ENCODE results near the gene IL11. TPM values are rescaled to one million over a fixed set of nuclear protein-coding genes. Genes with fewer than 3 reads are reported as not detected.

The IL11 gene
- total and polyA plus RNA-seq, 2 of the 13 experiments (the other 11 are each of a cell fraction or from before 2014, with no cell fraction given) = 2.5 to 2.9 TPM

GRCh38 chr19:55407800-55408532 is 37.7 kb upstream of the IL11 start (continued):
- TF ChIP-seq ZBTB40 (IDR thresholded peaks at IDR 0.05) (no peak), ZBTB40 (CRISPR knock-in tag; IDR thresholded peaks at IDR 0.05) (peak; percentile 18; the same call in 1 of the 2 replicates), ZNF446 (CRISPR knock-in tag; IDR thresholded peaks at IDR 0.05) (no peak), NFKB2 (CRISPR knock-in tag; IDR thresholded peaks at IDR 0.05; ENCODE audit: borderline replicate concordance) (peak; percentile 36; the same call in 1 of the 2 replicates), ZFAT (CRISPR knock-in tag; conservative IDR thresholded peaks at IDR 0.05) (no peak), MBNL3 (CRISPR knock-in tag; conservative IDR thresholded peaks at IDR 0.05) (no peak), ATF7 (IDR thresholded peaks at IDR 0.05) (peak; percentile 64), ATF7 (CRISPR knock-in tag; IDR thresholded peaks at IDR 0.05) (peak; percentile 85), ZMYM4 (CRISPR knock-in tag; IDR thresholded peaks at IDR 0.05) (peak; percentile 93), FOSL1 (CRISPR knock-in tag; IDR thresholded peaks at IDR 0.05; ENCODE audit: borderline replicate concordance) (no peak), SIX4 (CRISPR knock-in tag; IDR thresholded peaks at IDR 0.05) (0 out of 2 replicates have a peak, but pooled peaks have one; percentile 36), CREB3 (CRISPR knock-in tag; IDR thresholded peaks at IDR 0.05) (0 out of 2 replicates have a peak, but pooled peaks have one; percentile 8), FOXP1 (IDR thresholded peaks at IDR 0.05) (no peak), FOXP1 (CRISPR knock-in tag; IDR thresholded peaks at IDR 0.05) (no peak), ZNF678 (CRISPR knock-in tag; IDR thresholded peaks at IDR 0.05) (0 out of 2 replicates have a peak, but pooled peaks have one; percentile 67), EHMT2 (IDR thresholded peaks at IDR 0.05; ENCODE audit: borderline replicate concordance, low read depth, low read length) (no peak)
- TF ChIP-seq, protein P1, sequence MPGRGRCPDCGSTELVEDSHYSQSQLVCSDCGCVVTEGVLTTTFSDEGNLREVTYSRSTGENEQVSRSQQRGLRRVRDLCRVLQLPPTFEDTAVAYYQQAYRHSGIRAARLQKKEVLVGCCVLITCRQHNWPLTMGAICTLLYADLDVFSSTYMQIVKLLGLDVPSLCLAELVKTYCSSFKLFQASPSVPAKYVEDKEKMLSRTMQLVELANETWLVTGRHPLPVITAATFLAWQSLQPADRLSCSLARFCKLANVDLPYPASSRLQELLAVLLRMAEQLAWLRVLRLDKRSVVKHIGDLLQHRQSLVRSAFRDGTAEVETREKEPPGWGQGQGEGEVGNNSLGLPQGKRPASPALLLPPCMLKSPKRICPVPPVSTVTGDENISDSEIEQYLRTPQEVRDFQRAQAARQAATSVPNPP (CRISPR knock-in tag; IDR thresholded peaks at IDR 0.05) = peak; percentile 73
- TF ChIP-seq, protein P2, sequence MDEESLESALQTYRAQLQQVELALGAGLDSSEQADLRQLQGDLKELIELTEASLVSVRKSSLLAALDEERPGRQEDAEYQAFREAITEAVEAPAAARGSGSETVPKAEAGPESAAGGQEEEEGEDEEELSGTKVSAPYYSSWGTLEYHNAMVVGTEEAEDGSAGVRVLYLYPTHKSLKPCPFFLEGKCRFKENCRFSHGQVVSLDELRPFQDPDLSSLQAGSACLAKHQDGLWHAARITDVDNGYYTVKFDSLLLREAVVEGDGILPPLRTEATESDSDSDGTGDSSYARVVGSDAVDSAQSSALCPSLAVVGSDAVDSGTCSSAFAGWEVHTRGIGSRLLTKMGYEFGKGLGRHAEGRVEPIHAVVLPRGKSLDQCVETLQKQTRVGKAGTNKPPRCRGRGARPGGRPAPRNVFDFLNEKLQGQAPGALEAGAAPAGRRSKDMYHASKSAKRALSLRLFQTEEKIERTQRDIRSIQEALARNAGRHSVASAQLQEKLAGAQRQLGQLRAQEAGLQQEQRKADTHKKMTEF (CRISPR knock-in tag; IDR thresholded peaks at IDR 0.05) = peak; percentile 81; the same call in 1 of the 2 replicates
